OCI-LY7 (cell line): Measurements from ENCODE around the gene NUB1. TPM values are rescaled to one million over a fixed set of nuclear protein-coding genes. Genes with fewer than 3 reads are reported as not detected.

ENCODE experiments used
- BruUV-seq: library from RNA; stranded (reverse); fragments of 400-500 nt; replicated peaks from 2 replicates; lab custom pipeline; 2021; lab: Mats Ljungman, UMichigan
- CTCF ChIA-PET: fragments of 300-600 bp; sonication (Branson Sonifier 250); formaldehyde crosslinking; loops from one replicate; lab custom pipeline; 2022; ENCODE audit warnings: antibody characterized with exemption; ENCODE audit not compliant: unreplicated experiment; lab: Charles Lee
- POLR2A ChIA-PET: fragments of 300-600 bp; sonication (Branson Sonifier 250); formaldehyde crosslinking; loops from one replicate; lab custom pipeline; 2022; ENCODE audit warnings: antibody characterized with exemption; lab: Charles Lee
- DNase-seq: peaks from one replicate; pipeline ENCODE4 v3.0.0-alpha.2; 2015; ENCODE audit warnings: low spot score
- H2AFZ ChIP-seq: fragments of 200-600 bp; sonication (generic), shearing (Covaris generic); 2 replicates; pipeline ENCODE4 v1.6.1; 2014; ENCODE audit warnings: mild to moderate bottlenecking, antibody characterized with exemption, low read length, moderate library complexity
- H3K27ac ChIP-seq: fragments of 200-600 bp; sonication (generic); 2 replicates; pipeline ENCODE4 v1.5.1; 2014; ENCODE audit warnings: mixed run types, low read depth, mild to moderate bottlenecking, moderate library complexity, low read length, inconsistent platforms; ENCODE audit not compliant: poor library complexity, severe bottlenecking
- H3K36me3 ChIP-seq: fragments of 200-600 bp; sonication (generic); 2 replicates; pipeline ENCODE4 v1.6.1; 2014; ENCODE audit warnings: mild to moderate bottlenecking, antibody characterized with exemption, low read length, moderate library complexity, mixed read lengths; ENCODE audit not compliant: insufficient read depth
- H3K4me1 ChIP-seq: fragments of 200-600 bp; sonication (generic); 2 replicates; pipeline ENCODE4 v1.5.1; 2014; ENCODE audit warnings: mild to moderate bottlenecking, low read length; ENCODE audit not compliant: insufficient read depth, poor library complexity, severe bottlenecking
- H3K4me2 ChIP-seq: fragments of 200-600 bp; sonication (generic); 2 replicates; pipeline ENCODE4 v1.6.1; 2014; ENCODE audit warnings: mild to moderate bottlenecking, low read length
- H3K4me3 ChIP-seq: fragments of 200-600 bp; sonication (generic); 2 replicates; pipeline ENCODE4 v1.5.1; 2014; ENCODE audit warnings: mild to moderate bottlenecking, low read depth, low read length; ENCODE audit not compliant: poor library complexity, severe bottlenecking
- H3K79me2 ChIP-seq: fragments of 200-600 bp; sonication (generic); 2 replicates; pipeline ENCODE4 v1.6.1; 2016; ENCODE audit warnings: low read depth, mild to moderate bottlenecking, low read length, moderate library complexity, mixed read lengths; ENCODE audit not compliant: insufficient read depth
- H3K9me2 ChIP-seq: fragments of 200-600 bp; sonication (generic); 2 replicates; pipeline ENCODE4 v1.6.1; 2016; ENCODE audit warnings: mild to moderate bottlenecking, low read length, mixed read lengths; ENCODE audit not compliant: insufficient read depth
- H3K9me3 ChIP-seq: fragments of 200-600 bp; sonication (generic); 2 replicates; pipeline ENCODE4 v1.6.1; 2014; ENCODE audit warnings: mild to moderate bottlenecking, mixed run types, low read length, mixed read lengths
- H4K20me1 ChIP-seq: fragments of 200-600 bp; sonication (generic); 2 replicates; pipeline ENCODE4 v1.6.1; 2014; ENCODE audit warnings: mild to moderate bottlenecking, antibody characterized with exemption, low read length, moderate library complexity, mixed read lengths; ENCODE audit not compliant: insufficient read depth
- EZH2phosphoT487 ChIP-seq: fragments of 200-600 bp; sonication (generic); IDR thresholded peaks from 2 replicates; pipeline ENCODE4 v1.6.1; 2018; ENCODE audit warnings: low read depth, borderline replicate concordance, mild to moderate bottlenecking, mixed run types, antibody characterized with exemption, low read length, moderate library complexity, mixed read lengths
- intact Hi-C: fragments of 100-400 bp; cut with micrococcal nuclease; formaldehyde crosslinking; loops from one replicate; pipeline ENCODE4 v1.10.0; 2022; ENCODE audit not compliant: unreplicated experiment
- total RNA-seq, 2 experiments: library from RNA; depleted of rRNA in 1 of 2; stranded (reverse); fragments of >200 nt in 1 of 2; shearing (Covaris generic) in 1 of 2; gene quantifications; 2 replicates each; pipeline ENCODE4 v1.2.3, GENCODE V29; 2014 to 2022
- TF ChIP-seq, protein P1 (sequence below): fragments of 200-600 bp; sonication (generic); conservative IDR thresholded peaks from 2 replicates; pipeline ENCODE4 v1.5.1; 2014; ENCODE audit warnings: mild to moderate bottlenecking, antibody characterized with exemption, low read length, moderate library complexity, mixed read lengths

NUB1 gene
- total RNA-seq, 2 experiments from 2014 or later = 44.1 to 50.7 TPM

DNA sequence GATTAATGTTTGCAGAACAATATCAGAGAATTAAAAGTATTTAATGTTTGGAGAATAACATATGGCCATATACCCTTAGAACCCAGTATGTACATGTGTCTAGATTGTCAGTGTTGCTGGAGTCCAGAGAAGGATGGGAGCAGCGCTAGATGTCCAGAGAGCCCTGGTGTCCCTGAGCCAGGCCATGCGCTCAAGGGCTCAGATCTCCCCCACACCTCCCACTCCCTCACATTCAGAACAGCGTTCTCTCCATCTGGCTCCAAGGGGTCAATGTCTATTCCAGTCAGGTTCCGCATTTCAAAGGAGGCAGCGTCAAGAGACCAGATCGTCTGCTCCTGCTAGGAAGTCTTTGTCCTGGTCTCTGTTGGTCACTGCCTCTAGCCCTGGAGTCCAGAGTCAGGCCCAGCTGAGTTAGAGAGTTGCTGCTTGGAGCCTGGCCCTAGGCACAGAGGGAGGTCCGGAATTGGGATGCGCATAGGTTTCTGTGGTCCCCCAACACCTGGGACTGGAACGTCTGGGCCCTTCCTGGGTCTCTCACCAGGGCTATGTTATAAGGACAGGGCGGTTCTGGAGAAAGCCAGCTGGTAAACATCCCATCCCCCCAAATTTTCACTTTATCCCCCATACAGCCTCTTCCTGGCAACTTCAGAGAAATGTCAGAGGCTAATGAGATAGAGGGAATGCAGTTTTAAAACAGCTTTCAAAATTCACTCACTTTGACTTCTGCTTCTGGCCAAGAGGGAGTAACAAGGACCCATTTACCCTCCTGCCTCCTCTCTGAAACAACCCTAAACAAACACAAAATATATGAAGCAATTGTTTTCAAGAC lies 74.7 kb downstream of the NUB1 start:
- ChIA-PET CTCF (no interaction called here), POLR2A (interaction anchor here (0.7 kb wide), 1 partner anchor 12 kb away, joined by 4 read pairs; no protein-coding TSS in a partner anchor)
- Histone ChIP-seq H3K79me2 (no peaks in the 10 kb centered on the region), H3K4me3 (no peak overlapping the region), H3K4me1 (no peaks in the 10 kb centered on the region), H2AFZ (no peak overlapping the region), H3K9me3 (no peaks in the 10 kb centered on the region), H4K20me1 (no peaks in the 10 kb centered on the region), H3K4me2 (no peak overlapping the region), H3K36me3 (no peaks in the 10 kb centered on the region), H3K27ac (no peak overlapping the region), H3K9me2 (no peaks in the 10 kb centered on the region)
- intact Hi-C loops = no loop called here
- TF ChIP-seq EZH2phosphoT487 = no peak
- TF ChIP-seq, protein P1, sequence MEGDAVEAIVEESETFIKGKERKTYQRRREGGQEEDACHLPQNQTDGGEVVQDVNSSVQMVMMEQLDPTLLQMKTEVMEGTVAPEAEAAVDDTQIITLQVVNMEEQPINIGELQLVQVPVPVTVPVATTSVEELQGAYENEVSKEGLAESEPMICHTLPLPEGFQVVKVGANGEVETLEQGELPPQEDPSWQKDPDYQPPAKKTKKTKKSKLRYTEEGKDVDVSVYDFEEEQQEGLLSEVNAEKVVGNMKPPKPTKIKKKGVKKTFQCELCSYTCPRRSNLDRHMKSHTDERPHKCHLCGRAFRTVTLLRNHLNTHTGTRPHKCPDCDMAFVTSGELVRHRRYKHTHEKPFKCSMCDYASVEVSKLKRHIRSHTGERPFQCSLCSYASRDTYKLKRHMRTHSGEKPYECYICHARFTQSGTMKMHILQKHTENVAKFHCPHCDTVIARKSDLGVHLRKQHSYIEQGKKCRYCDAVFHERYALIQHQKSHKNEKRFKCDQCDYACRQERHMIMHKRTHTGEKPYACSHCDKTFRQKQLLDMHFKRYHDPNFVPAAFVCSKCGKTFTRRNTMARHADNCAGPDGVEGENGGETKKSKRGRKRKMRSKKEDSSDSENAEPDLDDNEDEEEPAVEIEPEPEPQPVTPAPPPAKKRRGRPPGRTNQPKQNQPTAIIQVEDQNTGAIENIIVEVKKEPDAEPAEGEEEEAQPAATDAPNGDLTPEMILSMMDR = no peak
- DNase-seq = no peak
- BruUV-seq = no TSS peak

DNA sequence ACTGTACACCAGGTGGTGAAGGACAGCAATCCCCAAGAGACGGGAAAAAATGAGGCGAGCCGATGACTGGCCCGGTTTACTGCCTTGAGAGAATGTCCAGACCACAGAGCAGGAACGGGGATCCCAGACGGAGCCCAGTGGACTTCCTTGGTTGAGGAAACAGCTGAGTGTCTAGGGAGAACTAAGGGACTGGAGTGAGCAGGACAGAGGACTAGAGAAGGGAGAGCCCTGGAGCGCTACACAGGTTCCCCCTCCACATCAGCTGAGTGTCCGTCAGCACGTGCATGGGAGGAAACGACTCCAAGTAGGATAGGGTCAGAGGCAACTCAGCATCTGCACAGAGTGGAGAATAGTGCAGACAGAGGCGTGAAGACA lies 75.3 kb downstream of the NUB1 start:
- no peaks in the 10 kb centered on the region for H3K79me2 ChIP-seq
- no peaks in the 10 kb centered on the region for H3K4me1 ChIP-seq
- H3K9me3 ChIP-seq = no peaks in the 10 kb centered on the region
- no peak overlapping the region for H3K27ac ChIP-seq
- TF ChIP-seq, protein P1 = no peak
- H3K4me2 ChIP-seq = no peak overlapping the region
- POLR2A ChIA-PET = interaction anchor here (0.7 kb wide), 1 partner anchor 13 kb away, joined by 4 read pairs; no protein-coding TSS in a partner anchor
- no peaks in the 10 kb centered on the region for H3K36me3 ChIP-seq
- no peaks in the 10 kb centered on the region for H4K20me1 ChIP-seq
- no peak for DNase-seq
- BruUV-seq = no TSS peak
- CTCF ChIA-PET = no interaction called here
- intact Hi-C loops = no loop called here
- H3K9me2 ChIP-seq = no peaks in the 10 kb centered on the region
- H2AFZ ChIP-seq = no peak overlapping the region
- H3K4me3 ChIP-seq = no peak overlapping the region

DNA sequence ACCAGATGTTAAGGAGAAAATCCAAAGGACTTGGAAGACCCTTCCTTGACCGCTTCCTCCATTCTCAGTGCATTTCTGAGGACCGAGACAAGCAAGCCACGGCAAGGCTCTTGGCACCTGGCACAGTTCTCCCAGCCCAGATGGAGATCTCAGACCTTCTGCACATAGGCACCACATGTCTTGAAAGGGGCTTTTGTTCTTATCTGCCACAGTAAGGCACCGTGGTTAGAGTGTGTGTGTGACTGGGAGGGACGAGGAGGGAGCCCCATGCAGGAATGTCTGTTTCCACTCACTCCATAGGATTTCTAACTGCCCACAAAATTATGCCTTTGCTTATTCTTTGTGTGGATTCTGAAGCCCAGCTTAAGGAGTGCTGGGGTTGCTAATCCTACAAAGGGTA lies 78.5 kb downstream of the NUB1 start:
- Histone ChIP-seq H2AFZ (no peak overlapping the region), H3K4me1 (no peaks in the 10 kb centered on the region), H3K27ac (no peak overlapping the region), H3K9me2 (no peaks in the 10 kb centered on the region), H3K4me2 (no peak overlapping the region), H3K79me2 (no peaks in the 10 kb centered on the region), H3K4me3 (no peak overlapping the region), H3K9me3 (no peaks in the 10 kb centered on the region), H3K36me3 (no peaks in the 10 kb centered on the region), H4K20me1 (no peaks in the 10 kb centered on the region)
- ChIA-PET POLR2A (no interaction called here), CTCF (no interaction called here)
- intact Hi-C loops = no loop called here
- BruUV-seq = no TSS peak
- no peak for DNase-seq
- TF ChIP-seq, protein P1 = no peak
